IPS-NIHi11 (cell line): ENCODE results near the gene SNX17.
"Not testable (repeated sequence)": the region's sequence is repeated elsewhere in the genome, so short reads cannot be mapped to it uniquely, and the experiment has no call there.

Experiments
- DNase-seq: peaks from one replicate; pipeline ENCODE4 v3.0.0; 2012; ENCODE audit warnings: mixed read lengths, low spot score

Gene SNX17

GRCh38 chr2:27400348-27401135, 30.1 kb downstream of the SNX17 start:
- no peak for DNase-seq

GRCh38 chr2:27407798-27408491, 37.5 kb downstream of the SNX17 start:
- peak; percentile 70 for DNase-seq

GRCh38 chr2:27408601-27409320, 38.3 kb downstream of the SNX17 start:
- peak; percentile 30 for DNase-seq

- peak; percentile 96 for DNase-seq
Observed at GRCh38 chr2:27409321-27410073, 39.1 kb downstream of the SNX17 start, which contains the start of gene PPM1G. TSS of gene PPM1G (minus strand) at chr2:27409591. CDS start at chr2:27409422, 169 bp downstream.

- no peak for DNase-seq
Observed at GRCh38 chr2:27412419-27413152, 42.2 kb downstream of the SNX17 start.

GRCh38 chr2:27416151-27416550, 45.7 kb downstream of the SNX17 start:
- DNase-seq = no peak

GRCh38 chr2:27420996-27421395, 50.6 kb downstream of the SNX17 start:
- no peak for DNase-seq

- no peak for DNase-seq
Observed at GRCh38 chr2:27421660-27422250, 51.3 kb downstream of the SNX17 start.

- no peak for DNase-seq
Observed at GRCh38 chr2:27422958-27423357, 52.5 kb downstream of the SNX17 start.

GRCh38 chr2:27425039-27425438, 54.6 kb downstream of the SNX17 start:
- not testable (repeated sequence) for DNase-seq
